ENCODE results near the gene RTP5.
"Not testable (repeated sequence)": the region's sequence is repeated elsewhere in the genome, so short reads cannot be mapped to it uniquely, and the experiment has no call there.

RTP5 gene

DNA sequence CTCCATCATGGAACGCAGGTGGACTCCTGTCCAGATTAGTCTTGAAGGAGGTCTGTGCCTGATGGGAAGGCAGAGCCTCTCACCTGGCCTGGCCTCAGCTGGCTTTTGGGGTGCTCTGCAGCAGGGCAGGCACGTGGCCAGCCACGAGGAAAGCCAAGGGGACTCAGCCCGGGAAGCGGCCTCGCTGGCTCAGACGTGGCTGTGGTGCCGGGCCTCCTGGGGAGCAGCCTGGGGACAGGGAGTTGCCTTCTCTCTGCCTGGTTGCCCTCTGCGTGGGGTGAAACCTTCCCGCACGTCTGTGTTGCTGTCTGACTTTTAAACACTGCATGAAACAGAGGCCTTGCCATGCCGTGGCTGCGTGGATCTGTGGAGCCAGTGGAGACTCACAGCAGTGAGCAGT lies 45.0 kb downstream of the RTP5 start:
- H4K20me1 ChIP-seq, result peaks cover 0 to 15% (median 0%) of the 10 kb centered on the region in 11 experiments; a peak in 2 of 22 replicates
- TF ChIP-seq Cebpa-rat (IDR thresholded peaks at IDR 0.05), result no peak

DNA sequence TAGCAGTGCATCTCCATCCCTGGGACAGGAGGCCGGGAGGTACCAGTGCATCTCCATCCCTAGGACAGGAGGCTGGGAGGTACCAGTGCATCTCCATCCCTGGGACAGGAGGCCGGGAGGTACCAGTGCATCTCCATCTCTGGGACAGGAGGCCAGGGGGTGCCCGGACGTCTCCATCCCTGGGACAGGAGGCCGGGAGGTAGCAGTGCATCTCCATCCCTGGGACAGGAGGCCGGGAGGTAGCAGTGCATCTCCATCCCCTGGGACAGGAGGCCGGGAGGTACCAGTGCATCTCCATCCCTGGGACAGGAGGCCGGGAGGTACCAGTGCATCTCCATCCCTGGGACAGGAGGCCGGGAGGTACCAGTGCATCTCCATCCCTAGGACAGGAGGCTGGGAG lies 52.1 kb downstream of the RTP5 start:
- not testable (repeated sequence) for H3K9ac ChIP-seq, H3K4me3 ChIP-seq, H3K27ac ChIP-seq, H3K4me2 ChIP-seq
- H3K9me3 ChIP-seq (replicated peaks in 1 of 11), result peaks cover 0 to 11% (median 0%) of the 10 kb centered on the region in 11 experiments; a peak in 2 of 22 replicates
- peaks cover 0 to 13% (median 0%) of the 10 kb centered on the region in 11 experiments; a peak in 3 of 22 replicates for H3K36me3 ChIP-seq
- H3K4me1 ChIP-seq, result peaks cover 0 to 47% (median 42%) of the 10 kb centered on the region in 10 experiments; a peak in 16 of 20 replicates
- peaks cover 0 to 61% (median 47%) of the 10 kb centered on the region in 11 experiments; a peak in 19 of 22 replicates for H4K20me1 ChIP-seq
- H3K27me3 ChIP-seq, result peaks cover 0 to 14% (median 0%) of the 10 kb centered on the region in 11 experiments; a peak in 4 of 22 replicates

More for the DNA sequence above, 45.0 kb downstream of the RTP5 start:
- Histone ChIP-seq H3K9ac (no peak overlapping the region), H3K27me3 (no peaks in the 10 kb centered on the region), H3K9me3 (replicated peaks in 1 of 11) (peaks cover 62 to 74% (median 67%) of the 10 kb centered on the region in 11 experiments), H3K4me1 (no peaks in the 10 kb centered on the region), H3K36me3 (peaks cover 34 to 78% (median 66%) of the 10 kb centered on the region in 11 experiments), H3K4me2 (no peak overlapping the region), H3K27ac (no peak overlapping the region), H3K4me3 (no peak overlapping the region)

DNA sequence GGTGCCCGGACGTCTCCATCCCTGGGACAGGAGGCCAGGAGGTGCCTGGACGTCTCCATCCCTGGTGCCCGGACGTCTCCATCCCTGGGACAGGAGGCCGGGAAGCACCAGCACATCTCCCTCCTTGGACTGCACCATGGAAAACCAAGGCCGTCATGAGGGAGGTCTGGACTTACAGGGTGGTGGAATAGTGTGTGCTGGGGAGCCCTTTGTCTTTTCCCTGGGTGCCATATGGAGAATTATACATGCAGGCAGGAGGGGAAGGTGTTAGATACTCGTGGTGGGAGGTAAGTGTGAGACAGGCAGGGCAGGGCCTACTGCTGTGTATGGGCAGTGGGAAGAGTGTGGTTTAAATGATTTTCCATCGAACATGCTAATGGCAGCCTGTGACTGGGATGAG lies 52.9 kb downstream of the RTP5 start:
- peaks cover 0 to 14% (median 0%) of the 10 kb centered on the region in 11 experiments; a peak in 4 of 22 replicates for H3K27me3 ChIP-seq
- peaks cover 0 to 18% (median under 1%) of the 10 kb centered on the region in 11 experiments; a peak in 4 of 22 replicates for H3K36me3 ChIP-seq
- H3K4me1 ChIP-seq, result peaks cover 0 to 55% (median 47%) of the 10 kb centered on the region in 10 experiments; a peak in 16 of 20 replicates
- no peak overlapping the region for H3K9ac ChIP-seq
- no peak overlapping the region for H3K4me3 ChIP-seq
- peak overlapping the region in 7 of 11 experiments; percentile 2 to 73 (median 64); a peak in 8 of 22 replicates for H3K4me2 ChIP-seq
- TF ChIP-seq Cebpa-rat (IDR thresholded peaks at IDR 0.05), result no peak
- peaks cover 0 to 11% (median 0%) of the 10 kb centered on the region in 11 experiments; a peak in 2 of 22 replicates for H3K9me3 ChIP-seq (replicated peaks in 1 of 11)
- no peak overlapping the region for H3K27ac ChIP-seq
- H4K20me1 ChIP-seq, result peaks cover 0 to 69% (median 55%) of the 10 kb centered on the region in 11 experiments; a peak in 19 of 22 replicates

DNA sequence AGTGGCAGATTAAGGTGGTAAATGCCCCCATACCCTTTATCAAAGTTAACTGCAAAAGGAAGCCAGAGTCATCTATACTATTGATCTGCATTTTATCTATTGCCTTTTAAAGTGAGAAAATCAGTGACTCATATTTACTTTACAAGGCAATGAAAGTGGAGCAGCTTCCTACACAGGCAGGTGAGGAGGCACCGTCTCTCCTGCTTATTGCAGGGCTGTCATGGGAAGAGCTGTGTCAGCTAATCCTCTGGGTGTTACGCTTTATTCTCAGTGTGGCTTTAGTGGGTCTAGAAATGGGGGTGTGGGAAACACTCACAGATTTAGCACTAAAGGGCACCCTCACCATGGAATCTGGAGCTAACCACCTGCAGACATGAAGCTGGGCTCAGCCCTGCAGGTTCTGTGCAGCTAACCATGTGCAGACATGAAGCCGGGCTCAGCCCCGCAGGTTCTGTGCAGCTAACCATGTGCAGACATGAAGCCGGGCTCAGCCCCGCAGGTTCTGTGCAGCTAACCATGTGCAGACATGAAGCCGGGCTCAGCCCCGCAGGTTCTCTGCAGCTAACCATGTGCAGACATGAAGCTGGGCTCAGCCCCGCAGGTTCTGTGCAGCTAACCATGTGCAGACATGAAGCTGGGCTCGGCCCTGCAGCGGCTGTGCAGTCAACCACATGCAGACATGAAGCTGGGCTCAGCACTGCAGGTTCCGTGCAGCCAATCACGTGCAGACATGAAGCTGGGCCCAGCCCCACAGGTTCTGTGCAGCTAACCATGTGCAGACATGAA lies 53.5 kb downstream of the RTP5 start:
- H3K36me3 ChIP-seq, result peaks cover 0 to 18% (median 3%) of the 10 kb centered on the region in 11 experiments; a peak in 5 of 22 replicates
- H3K27me3 ChIP-seq, result peaks cover 0 to 14% (median 0%) of the 10 kb centered on the region in 11 experiments; a peak in 4 of 22 replicates
- H4K20me1 ChIP-seq, result peaks cover 0 to 75% (median 60%) of the 10 kb centered on the region in 11 experiments; a peak in 19 of 22 replicates
- peaks cover 0 to 57% (median 47%) of the 10 kb centered on the region in 10 experiments; a peak in 16 of 20 replicates for H3K4me1 ChIP-seq
- peak overlapping the region in 8 of 11 experiments; percentile 17 to 73 (median 62); a peak in 13 of 22 replicates for H3K4me2 ChIP-seq
- not testable (repeated sequence) for H3K4me3 ChIP-seq; H3K9ac ChIP-seq; H3K9me3 ChIP-seq (replicated peaks in 1 of 11); H3K27ac ChIP-seq
